AG10803 (cell line): ENCODE results near the gene RAB37.

Source experiments
- DNase-seq: peaks from one replicate; pipeline ENCODE4 v3.0.0; 2010; ENCODE audit warnings: low read depth
- H3K4me3 ChIP-seq: 2 replicates; pipeline ENCODE4 v1.5.1; 2011; ENCODE audit warnings: mild to moderate bottlenecking, low read length, control low read depth
- CTCF ChIP-seq: conservative IDR thresholded peaks from 2 replicates; pipeline ENCODE4 v1.5.1; 2011; ENCODE audit warnings: mild to moderate bottlenecking, low read length, control low read depth, inconsistent platforms

The RAB37 gene

GRCh38 chr17:74740173-74740572, 3.1 kb downstream of the RAB37 start:
- TF ChIP-seq CTCF, result no peak
- DNase-seq, result no peak

GRCh38 chr17:74740641-74741387, 3.8 kb downstream of the RAB37 start:
- DNase-seq, result no peak
- no peak for TF ChIP-seq CTCF
- H3K4me3 ChIP-seq, result no peak overlapping the region

More at GRCh38 chr17:74740173-74740572, 3.1 kb downstream of the RAB37 start:
- H3K4me3 ChIP-seq, result no peak overlapping the region

- H3K4me3 ChIP-seq, result no peak overlapping the region
- TF ChIP-seq CTCF, result no peak
- no peak for DNase-seq
Measured at GRCh38 chr17:74742153-74742515, 5.1 kb downstream of the RAB37 start.

GRCh38 chr17:74742978-74743545, 6.0 kb downstream of the RAB37 start:
- no peak for DNase-seq
- no peak overlapping the region for H3K4me3 ChIP-seq
- TF ChIP-seq CTCF, result no peak

GRCh38 chr17:74743755-74744154, 6.7 kb downstream of the RAB37 start:
- TF ChIP-seq CTCF, result no peak
- H3K4me3 ChIP-seq, result no peak overlapping the region
- no peak for DNase-seq

- no peak for DNase-seq
- no peak overlapping the region for H3K4me3 ChIP-seq
- no peak for TF ChIP-seq CTCF
Measured at GRCh38 chr17:74744349-74744713, 7.3 kb downstream of the RAB37 start.
